GM21515 (cell line): ENCODE measurements around the gene FBXO36.
"Not testable (repeated sequence)": the region's sequence is repeated elsewhere in the genome, so short reads cannot be mapped to it uniquely, and the experiment has no call there.

Experiments used
- ATAC-seq: cut with Tn5 transposase; IDR thresholded peaks from one replicate; pipeline ENCODE4 v1.9.1; 2021; ENCODE audit not compliant: unreplicated experiment

The FBXO36 gene

DNA sequence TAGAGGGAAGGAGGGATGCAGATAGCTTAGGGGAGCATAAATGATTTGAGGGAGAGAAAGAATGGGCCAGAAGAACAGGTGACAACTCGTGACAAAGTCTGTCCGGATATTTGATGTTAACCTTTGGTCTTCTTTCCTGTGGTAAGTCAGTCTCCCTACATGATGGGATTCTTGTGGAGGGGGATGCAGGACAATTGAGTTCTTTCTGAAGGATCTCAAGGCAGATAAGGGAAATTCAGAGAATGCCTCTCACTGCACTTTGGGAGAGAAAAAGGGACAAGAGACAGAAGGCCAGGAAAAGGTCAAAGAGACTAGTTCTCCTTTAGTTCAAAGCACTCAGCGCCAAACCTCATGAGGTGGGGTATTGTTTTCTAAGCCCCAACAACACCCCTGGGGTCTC, 34.2 kb downstream of the FBXO36 start:
- ATAC-seq: no peak

DNA sequence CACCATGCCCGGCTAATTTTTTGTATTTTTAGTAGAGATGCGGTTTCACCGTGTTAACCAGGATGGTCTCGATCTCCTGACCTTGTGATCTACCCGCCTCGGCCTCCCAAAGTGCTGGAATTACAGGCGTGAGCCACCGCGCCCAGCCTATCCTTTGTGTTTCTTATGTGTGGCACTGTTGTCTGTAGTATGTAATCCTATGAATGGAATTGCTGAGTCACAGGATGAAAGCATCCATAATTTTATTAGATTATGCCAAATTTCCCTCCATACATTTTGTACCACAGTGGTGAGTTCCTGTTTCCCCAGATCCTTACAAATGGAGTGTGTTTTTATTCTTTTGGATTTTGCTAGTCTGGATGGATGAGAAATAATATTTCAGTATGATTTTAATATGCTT, 41.3 kb downstream of the FBXO36 start:
- not testable (repeated sequence) for ATAC-seq

DNA sequence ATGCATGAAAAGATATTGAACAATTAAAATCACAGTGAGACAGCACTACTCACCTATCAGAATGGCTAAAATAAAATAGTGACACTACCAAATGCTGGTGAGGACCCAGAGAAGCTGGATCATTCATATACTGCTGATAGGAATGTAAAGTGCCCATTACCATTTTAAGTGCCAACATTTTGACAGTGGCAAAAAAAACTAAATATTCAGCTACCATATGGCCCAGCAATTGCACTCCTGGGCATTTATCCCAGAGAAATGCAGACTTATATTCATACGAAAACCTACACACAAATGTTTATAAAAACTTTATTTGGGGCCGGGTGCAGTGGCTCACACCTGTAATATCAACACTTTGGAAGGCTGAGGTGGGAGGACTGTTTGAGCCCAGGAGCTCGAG, 47.6 kb downstream of the FBXO36 start:
- ATAC-seq: no peak

DNA sequence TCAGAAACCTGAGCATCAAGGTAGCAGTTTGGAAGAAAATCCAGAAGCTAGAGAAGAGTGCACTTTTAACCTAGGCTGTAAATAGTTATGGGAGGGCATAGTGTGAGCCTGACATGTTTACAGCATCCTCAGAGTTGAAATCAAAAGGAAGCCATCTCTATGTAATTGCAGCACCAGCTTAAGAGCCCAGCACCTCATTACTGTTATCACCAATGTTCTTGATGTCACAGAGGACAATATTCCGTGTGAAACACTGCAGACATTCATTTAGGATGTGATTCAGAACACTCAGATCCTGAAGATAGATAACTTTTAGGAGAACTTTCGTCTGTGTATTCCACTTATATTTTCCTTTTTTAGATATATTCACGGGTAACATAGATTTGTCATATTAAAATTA, 48.1 kb downstream of the FBXO36 start:
- no peak for ATAC-seq

DNA sequence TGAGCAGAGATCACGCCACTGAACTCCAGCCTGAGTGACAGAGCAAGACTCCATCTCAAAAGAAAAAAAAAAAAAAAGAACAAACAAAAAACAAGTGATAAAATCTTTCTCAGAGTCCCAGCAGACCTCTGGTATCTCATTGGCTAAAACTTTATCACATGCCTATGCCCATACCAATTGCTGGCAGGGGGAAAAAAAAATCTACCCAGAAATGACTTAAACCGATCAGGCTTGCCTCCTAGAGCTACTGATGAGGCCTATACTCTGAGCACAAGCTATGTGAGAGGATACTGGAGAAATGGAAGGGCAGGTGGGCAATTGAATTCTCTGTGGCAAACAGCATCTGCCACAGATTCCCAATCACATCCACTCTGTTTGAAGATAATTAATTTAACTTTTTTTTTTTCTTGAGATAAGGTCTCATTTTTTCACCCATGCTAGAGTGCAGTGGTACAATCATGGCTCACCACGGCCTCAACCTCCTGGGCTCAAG, 49.0 kb downstream of the FBXO36 start:
- ATAC-seq: no peak

DNA sequence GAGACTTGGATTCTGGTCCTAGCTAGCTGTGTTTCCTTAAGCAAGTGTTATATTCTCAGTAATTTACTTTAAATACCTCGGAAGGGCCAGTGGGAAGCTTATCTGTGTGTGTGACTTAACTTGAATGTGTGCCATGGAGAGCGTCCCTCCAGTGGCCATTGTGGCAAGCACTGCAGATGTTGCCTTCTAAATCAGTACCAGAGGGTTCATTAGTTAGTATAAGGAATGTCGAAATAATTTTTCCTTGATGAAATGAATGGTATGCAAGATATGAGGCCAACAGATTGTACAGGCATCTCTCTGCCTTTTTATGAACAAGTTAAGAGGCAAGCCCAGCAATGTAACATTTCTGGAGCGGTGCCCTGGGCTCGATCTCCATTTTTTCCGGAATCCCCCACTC, 52.0 kb downstream of the FBXO36 start:
- ATAC-seq: no peak

DNA sequence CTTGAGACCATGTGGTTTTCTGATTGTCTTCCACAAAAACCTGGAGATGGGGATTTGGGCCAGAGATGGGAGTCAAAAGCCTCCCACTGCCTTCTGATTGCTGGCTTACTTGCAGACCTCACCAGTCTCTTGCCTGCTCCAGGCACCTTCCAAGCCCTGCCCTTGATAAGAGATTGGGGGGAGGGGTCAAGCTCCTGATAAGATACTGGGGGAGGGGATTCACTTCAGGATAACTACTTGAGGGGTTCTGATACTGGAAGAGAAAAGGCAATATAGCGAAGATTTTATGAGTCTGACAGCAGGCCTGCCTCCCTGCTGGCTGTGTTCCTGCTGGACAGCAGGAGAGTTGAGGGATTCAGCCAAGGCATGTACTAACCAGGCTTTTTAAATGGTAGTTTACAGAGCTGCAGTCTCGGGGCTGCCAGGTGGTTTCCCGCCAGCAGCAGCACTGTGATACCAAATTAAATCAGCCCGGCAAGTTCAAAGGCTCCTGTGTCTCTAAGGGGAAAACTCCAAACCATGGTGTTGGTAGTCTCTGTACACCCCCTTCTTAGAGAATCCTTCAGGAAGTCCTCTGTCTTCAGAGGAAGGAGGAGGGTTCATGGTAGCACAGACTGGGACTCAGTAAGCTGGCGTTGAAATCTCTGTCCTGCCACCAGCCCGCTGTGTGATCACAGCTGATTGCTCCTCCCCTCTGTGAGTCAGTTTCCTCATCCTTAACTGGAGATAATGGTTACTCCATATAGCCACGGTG, 58.3 kb downstream of the FBXO36 start:
- ATAC-seq: no peak

DNA sequence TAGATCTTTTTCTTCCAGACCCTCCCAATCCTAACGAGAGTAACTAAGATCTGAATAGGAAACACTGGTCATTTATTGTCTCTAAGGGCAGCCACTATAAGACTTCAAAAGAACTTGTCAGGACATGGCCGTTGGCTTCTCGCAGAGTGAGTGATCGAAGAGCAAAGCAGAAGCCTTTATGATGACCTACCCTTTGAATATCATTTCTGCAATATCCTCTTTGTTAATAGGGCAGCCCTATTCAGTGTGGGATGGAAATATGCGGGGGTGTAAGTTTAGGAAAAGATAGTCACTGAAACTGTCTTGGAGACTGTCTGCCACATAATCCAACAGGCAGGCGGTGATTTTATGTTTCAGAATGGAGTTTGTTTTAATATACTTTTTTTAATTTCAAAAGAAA, 70.9 kb downstream of the FBXO36 start:
- ATAC-seq: no peak

DNA sequence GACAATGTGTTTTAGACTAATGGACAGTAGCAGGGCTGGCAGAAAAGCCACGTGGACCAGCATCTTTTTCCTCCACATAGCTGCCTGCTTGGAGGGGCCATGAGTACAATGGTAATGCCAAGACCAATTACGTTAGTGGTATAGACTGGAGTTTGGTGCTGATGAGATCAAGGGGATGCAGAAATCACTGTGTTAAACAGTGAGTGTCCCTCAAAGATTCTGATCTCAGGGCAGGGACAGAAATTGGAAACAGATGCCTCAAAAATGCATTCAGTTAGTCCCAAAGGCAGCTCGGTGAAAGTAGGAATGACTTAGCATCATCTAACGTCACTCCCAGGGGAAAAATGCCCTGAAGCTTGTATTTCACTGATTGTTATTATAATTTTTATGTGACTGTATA, 74.0 kb downstream of the FBXO36 start:
- ATAC-seq: no peak

DNA sequence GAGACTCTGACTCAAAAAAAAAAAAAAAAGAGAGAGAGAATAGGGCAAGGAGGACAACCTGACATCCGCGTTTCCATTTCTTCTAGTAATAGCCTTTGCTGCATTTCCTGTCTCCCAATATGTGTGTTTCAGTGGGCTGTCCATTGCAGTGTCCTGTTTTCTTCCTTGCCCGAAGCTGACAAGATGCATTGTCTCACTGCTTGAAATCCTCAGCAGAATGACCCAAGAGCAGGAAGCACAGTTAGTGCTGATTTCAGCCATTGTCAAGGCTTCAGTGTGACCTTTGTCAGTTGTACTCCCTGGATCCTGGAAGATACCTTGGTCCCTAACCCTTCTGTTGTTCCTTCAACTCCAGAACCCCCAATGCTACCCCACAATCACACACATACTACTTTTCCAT, 75.3 kb downstream of the FBXO36 start:
- no peak for ATAC-seq

DNA sequence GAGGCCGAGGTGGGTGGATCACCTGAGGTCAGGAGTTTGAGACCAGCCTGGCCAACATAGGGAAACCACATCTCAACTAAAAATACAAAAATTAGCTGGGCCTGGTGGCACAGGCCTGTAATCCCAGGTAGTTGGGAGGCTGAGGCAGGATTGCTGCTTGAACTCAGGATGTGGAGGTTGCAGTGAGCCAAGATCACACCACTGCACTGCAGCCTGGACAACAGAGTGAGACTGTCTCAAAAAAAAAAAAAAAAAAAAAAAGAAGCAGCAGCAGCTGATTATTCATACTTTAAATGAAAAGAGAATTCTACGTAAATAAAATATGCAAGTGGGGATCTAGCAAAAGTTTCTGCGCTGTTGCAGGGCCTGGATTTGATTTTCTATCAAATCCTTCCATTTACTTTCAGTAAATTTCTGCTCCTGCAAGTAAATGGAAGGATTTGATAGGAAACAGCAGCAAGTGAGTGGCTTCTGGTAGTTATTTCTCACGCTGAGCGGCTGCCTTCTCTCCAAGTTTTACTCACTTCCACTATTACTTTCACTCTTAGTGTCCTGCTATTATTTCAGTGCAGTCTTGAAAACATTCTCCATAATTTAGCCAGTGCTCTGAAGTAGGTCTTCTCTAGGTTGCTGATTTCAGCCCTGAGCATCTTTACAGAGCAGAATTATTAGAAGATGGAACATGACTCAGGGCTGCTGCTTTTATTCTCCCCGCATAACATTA, 78.0 kb downstream of the FBXO36 start:
- peak; percentile 92 for ATAC-seq

DNA sequence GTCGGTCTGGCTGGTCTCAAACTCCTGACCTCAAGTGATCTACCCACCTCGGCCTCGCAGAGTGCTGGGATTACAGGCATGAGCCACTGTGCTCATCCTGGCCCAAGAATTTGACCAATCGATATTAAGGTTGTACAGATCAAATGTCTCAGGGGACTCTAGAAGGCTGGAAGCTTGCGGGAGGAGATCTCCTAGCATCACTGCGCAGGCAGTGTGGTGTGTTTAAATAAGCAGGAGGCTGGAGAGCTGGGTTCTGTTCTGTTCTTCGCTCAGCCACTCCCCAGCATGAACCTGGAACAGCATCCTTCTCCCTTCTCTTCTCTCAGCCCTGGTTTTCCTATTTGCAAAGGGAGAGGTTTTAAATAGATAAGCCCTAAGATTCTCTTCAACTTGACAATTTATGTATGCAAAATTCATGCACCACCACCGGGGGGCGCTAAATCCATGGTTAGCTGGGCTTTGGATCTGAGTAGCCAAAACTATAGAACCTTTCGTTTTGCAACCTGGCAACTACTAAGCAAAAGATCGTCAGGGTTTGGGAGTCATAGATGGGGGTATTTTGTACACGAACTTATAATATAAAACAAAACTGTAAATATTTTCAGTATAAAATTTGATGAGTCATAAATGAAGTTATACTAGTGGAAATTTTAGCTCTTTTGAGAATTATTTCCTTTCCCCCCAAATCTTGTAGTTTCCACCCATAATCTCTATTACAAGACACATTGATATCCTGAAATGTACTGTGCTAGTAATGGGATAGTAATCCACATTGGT, 85.8 kb downstream of the FBXO36 start:
- no peak for ATAC-seq

DNA sequence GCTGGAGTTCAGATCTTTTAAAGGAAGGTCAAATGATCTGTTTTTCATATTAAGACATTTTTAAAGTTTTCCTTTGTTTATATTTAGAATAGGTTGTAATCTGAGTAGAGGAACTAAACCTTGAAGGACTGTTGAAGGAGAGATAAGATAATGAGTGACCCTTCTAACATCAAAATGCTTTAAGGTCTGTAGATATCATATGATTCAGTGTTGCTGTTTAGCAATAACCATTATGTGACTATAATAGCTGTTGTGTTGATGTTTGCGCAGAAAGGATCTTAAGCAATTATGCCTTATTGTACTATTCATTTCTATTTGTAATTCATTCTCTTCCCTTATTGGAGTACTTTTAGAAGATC, 86.4 kb downstream of the FBXO36 start:
- no peak for ATAC-seq

DNA sequence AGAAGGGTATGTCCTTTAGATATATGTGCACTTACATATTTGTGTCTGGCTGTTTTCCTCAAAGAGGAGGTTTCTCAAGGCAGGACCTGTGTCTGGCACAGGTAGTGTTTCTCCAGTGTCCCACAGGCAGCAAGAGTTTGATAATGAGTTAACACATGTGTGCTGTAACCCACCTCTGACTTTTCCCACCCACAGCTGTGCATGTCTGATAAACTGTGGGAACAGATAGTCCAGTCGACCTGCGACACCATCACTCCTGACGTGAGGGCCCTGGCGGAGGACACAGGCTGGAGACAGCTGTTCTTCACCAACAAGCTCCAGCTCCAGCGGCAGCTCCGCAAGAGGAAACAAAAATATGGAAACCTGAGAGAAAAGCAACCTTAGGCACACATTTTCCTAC, 88.2 kb downstream of the FBXO36 start:
- ATAC-seq: no peak

DNA sequence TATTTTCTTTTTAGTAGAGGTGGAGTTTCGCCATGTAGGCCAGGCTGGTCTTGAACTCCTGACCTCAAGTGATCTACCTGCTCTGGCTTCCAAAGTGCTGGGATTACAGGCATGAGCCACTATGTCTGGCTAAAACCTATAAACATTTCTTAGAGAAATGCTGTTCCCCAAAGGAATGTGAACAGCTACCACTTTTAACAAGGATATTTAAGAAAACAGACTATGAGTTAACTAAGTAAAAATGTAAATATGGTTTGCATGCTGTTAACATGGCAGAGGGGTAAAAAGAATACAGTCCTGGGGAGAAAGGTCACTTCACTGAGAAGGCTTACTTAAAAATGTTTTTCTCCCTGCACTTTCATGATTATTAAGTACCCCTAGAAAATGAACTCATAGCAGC, 89.3 kb downstream of the FBXO36 start:
- no peak for ATAC-seq

DNA sequence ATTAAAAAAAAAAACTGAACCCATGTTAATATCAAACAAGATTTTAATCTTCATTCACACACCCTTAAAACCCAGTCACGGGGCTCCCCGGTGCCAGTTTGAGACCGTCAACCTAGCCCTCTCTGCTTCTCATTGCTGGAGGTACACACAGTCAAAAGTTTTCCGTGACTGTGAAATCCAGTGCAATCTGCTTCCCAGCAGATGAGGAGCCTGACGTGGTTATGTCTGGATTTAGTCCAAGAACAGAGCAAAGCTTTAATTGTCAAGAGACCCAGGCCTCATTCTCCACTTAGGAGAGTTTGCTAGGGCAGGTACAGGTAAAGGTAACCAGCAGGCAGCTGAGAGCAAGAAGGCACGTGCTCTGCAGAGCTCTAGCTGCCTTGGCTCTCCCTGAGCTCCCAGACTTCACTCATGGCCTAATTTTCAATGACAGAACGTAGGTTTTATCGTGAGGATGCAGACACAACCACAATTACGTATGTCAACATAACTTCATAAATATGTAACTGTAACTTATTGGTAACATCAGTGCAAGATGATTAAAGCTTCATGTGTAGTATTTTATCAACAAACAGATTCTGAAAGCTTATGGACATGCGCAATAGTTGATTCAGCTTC, 90.1 kb downstream of the FBXO36 start:
- no peak for ATAC-seq

DNA sequence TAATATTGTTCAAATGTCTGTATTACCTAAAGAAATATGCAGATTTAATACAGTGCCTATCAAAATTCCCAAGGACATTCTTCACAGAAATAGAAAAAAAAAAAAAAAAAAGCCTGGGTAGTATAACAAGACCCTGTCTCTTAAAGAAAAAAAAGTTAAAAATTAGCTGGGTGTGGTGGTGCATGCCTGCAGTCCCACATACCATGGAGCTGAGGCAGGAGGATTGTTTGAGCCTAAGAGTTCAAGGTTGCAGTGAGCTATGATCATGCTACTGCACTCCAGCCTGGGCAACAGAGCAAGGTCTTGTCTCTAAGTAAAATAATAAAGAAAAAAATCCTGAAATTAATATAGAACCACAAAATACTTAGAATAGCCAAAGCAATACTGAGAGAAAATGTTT, 94.5 kb downstream of the FBXO36 start:
- ATAC-seq: no peak

DNA sequence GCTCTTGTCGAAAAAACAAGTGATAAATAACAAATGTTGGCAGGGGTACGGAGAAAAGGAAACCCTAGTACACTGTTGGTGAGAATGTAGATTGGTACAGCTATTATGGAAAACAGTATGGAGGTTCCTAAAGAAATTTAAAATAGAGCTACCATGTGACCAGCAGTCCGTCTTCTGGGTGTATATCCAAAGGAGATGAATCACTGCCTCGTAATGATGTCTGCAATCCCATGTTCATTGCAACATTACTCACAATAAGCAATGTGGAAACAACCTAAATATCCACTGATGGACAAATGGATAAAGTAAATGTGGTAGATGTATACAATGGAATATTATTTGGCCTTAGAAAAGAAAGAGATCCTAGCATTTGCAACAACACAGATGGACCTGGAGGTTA, 95.8 kb downstream of the FBXO36 start:
- ATAC-seq: no peak

DNA sequence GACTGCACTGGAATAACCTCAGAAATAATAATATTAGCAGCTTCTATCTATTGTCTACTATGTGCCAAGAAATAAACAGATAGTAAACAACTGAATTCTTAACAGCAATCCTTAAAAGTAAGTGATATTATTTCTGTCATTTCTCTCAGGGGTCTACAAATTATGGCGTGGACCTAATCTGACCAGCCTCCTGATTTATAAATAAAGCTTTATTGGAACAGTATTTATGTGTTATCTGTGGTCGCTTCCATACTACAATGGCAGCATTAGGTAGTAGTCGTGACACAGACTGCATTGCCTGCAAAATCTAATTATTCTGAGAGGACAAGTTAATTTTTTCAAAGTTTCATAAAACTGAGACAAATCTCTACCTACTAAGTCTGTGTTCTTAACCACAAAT, 97.4 kb downstream of the FBXO36 start:
- no peak for ATAC-seq

DNA sequence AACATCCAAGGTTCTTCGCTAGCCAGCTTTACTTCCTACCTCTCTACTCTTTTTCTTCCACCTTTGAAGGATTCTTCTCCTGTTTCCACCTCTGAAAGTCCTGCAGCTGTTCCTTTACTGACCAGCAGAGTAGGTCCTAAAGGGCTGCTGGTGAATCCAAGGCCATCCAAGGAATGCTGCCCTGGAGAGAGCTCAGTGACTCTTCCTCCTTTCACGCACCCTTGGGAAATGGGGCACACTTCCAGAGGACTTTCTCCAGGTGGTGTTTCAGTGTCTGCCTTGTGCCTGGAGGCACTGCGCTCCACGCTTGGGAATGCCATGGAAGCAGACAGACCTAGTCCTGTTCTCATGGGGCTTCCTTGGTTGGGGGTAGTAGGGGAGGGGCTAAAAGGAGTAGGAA, 101.0 kb downstream of the FBXO36 start:
- ATAC-seq: no peak

DNA sequence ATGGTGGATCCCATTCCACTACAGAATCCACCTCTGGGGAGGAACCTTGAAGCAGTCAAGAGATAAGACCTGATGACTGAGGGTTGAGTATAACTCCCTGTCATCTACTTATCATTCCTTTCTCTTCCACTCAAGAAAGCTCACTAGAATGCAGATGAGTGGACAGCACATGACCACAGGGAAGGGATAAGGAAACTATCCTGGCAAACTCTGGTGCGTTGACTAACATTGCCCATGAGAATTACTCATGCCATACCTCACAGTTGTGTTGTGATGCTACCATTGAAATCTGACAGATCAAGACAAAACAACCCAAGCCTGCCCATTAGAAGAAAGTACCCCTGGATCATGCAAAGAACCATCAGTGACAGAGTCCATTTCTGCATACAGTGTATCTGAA, 119.9 kb downstream of the FBXO36 start:
- no peak for ATAC-seq
